HG03521 (cell line): ENCODE results near the gene VTI1A.
A peak's percentile ranks its signal among the peaks of the same experiment; 100 is the strongest.
"Not testable (repeated sequence)": the region's sequence is repeated elsewhere in the genome, so short reads cannot be mapped to it uniquely, and the experiment has no call there.

Source experiments
- ATAC-seq: cut with Tn5 transposase; IDR thresholded peaks from one replicate; pipeline ENCODE4 v1.9.1; 2021; ENCODE audit warnings: mild to moderate bottlenecking, moderate library complexity; ENCODE audit not compliant: unreplicated experiment

The VTI1A gene

GRCh38 chr10:112454910-112455779 lies 8.1 kb downstream of the VTI1A start:
- ATAC-seq = no peak

- no peak for ATAC-seq
Measured at GRCh38 chr10:112456533-112456932, 9.5 kb downstream of the VTI1A start.

- no peak for ATAC-seq
Measured at GRCh38 chr10:112460366-112460765, 13.4 kb downstream of the VTI1A start.

GRCh38 chr10:112461029-112461887 lies 14.2 kb downstream of the VTI1A start:
- ATAC-seq = no peak

GRCh38 chr10:112464074-112464473 lies 17.1 kb downstream of the VTI1A start:
- ATAC-seq = not testable (repeated sequence)

GRCh38 chr10:112465299-112465883 lies 18.4 kb downstream of the VTI1A start:
- ATAC-seq = no peak

GRCh38 chr10:112466802-112467201 lies 19.8 kb downstream of the VTI1A start:
- ATAC-seq = no peak

- ATAC-seq = no peak
Measured at GRCh38 chr10:112467541-112468075, 20.6 kb downstream of the VTI1A start.

GRCh38 chr10:112471878-112472487 lies 25.0 kb downstream of the VTI1A start:
- ATAC-seq = peak; percentile 66

GRCh38 chr10:112475575-112476218 lies 28.7 kb downstream of the VTI1A start:
- no peak for ATAC-seq

GRCh38 chr10:112481602-112482001 lies 34.6 kb downstream of the VTI1A start:
- ATAC-seq = no peak

GRCh38 chr10:112484399-112484798 lies 37.4 kb downstream of the VTI1A start:
- ATAC-seq = no peak

- ATAC-seq = no peak
Measured at GRCh38 chr10:112487964-112488363, 40.9 kb downstream of the VTI1A start.

- no peak for ATAC-seq
Measured at GRCh38 chr10:112490545-112490944, 43.5 kb downstream of the VTI1A start.

- ATAC-seq = no peak
Measured at GRCh38 chr10:112491144-112491543, 44.1 kb downstream of the VTI1A start.

GRCh38 chr10:112492736-112493135 lies 45.7 kb downstream of the VTI1A start:
- ATAC-seq = no peak

- no peak for ATAC-seq
Measured at GRCh38 chr10:112497347-112497950, 50.4 kb downstream of the VTI1A start.

GRCh38 chr10:112498806-112499205 lies 51.8 kb downstream of the VTI1A start:
- no peak for ATAC-seq

- not testable (repeated sequence) for ATAC-seq
Measured at GRCh38 chr10:112499985-112500384, 53.0 kb downstream of the VTI1A start.

- ATAC-seq = no peak
Measured at GRCh38 chr10:112502536-112502935, 55.5 kb downstream of the VTI1A start.
